HS-5 (cell line): ENCODE results near the gene MLLT6.

Experiments
- DNase-seq: peaks from one replicate; pipeline ENCODE4 v3.0.0-alpha.2; 2012; ENCODE audit warnings: low read depth

Gene MLLT6

GRCh38 chr17:38674749-38675615, 30.1 kb upstream of the MLLT6 start, which contains the start of gene EPOP:
Gene EPOP, minus strand, starts transcription at chr17:38674957. Its CDS starts 462 bp downstream, at chr17:38674495.
- peak; percentile 40 for DNase-seq

DNA sequence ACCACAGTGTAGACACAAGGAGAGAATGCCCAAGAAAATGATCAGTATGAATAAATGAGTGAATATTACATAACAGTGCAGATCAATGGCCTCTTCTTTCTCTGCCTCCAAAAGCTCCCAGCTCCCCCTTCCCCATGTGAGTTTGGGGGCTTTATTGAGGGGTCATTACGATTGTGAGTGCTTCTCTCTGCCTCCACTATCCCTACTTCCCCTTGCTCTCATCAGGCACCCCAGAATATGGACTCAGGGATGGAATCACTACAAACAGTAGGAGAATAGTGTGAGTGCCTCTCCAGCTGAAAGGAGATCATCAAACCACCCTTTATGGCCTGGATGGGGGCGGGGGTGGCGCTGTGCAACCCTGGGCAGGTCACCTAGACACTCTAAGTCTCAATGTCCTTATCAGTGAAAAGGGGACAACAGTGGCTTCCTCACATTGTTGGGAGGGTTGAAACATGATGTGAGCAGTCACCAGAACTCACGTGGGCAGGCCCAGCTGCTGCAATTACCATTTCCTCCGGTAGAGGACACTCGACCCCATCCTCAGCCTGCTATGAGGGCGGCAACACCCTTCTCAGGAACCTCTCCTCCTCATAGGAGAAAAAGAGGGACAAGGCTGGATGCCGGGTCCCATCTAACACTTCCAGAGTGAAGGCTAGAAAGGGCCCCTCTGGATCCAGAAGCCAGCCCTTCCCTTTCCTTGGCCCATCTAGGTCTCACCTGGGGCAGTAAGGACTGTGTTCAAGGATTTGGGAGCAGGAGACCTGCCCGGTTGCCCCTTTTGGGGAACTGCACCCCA, 28.2 kb upstream of the MLLT6 start:
- DNase-seq: no peak

DNA sequence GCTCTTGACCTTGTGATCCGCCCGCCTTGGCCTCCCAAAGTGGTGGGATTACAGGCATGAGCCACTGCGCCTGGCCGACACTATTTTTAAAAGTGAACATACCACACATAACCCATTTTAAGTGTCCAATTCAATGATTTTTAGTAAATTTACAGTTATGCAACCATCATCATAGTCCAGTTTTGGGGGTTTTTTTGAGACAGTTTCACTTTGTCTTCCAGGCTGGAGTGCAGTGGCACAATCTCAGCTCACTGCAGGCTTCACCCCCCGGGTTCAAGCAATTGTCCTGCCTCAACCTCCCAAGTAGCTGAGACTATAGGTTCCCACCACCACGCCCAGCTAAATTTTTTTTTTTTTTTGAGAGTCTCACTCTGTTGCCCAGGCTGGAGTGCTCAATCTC, 27.3 kb upstream of the MLLT6 start:
- DNase-seq: no peak

DNA sequence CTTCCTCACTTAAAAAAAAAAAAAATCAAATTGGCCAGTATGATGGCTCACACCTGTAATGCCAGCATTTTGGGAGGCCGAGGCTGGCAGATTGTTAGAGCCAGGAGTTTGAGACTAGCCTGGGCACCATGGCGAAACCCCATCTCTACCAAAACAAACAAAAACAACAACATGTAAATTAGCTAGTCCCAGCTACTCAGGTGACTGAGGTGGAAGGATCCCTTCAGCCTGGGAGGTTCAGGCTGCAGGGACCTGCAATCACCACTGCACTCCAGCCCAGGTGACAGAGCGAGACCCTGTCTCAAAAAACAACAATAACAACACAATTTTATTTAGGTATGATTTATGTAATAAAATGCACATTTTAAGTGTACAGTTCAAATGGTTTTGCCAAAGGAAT, 24.0 kb upstream of the MLLT6 start:
- DNase-seq: no peak

GRCh38 chr17:38685491-38685890, 19.6 kb upstream of the MLLT6 start:
- DNase-seq: no peak

DNA sequence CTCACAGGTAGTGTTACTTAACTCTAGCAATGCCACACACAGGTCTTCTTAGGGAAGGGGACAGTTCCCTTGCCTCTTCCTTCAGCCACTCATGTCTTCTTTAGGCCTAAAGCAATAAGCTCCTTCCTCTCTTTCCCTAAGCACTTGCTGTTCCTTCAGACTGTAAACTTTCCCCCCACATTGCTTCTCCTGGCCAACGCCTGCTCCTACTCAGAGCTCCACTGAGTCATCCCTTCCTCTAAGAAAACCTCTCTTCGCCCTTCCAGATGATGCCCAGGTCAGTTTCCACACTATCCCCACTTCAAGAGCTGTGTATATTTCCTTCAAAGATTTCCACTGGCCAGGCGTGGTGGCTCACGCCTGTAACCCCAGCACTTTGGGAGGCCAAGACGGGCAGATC, 17.8 kb upstream of the MLLT6 start:
- DNase-seq: no peak

GRCh38 chr17:38690386-38690785, 14.7 kb upstream of the MLLT6 start:
- DNase-seq: no peak

GRCh38 chr17:38691154-38691553, 13.9 kb upstream of the MLLT6 start:
- DNase-seq: no peak

DNA sequence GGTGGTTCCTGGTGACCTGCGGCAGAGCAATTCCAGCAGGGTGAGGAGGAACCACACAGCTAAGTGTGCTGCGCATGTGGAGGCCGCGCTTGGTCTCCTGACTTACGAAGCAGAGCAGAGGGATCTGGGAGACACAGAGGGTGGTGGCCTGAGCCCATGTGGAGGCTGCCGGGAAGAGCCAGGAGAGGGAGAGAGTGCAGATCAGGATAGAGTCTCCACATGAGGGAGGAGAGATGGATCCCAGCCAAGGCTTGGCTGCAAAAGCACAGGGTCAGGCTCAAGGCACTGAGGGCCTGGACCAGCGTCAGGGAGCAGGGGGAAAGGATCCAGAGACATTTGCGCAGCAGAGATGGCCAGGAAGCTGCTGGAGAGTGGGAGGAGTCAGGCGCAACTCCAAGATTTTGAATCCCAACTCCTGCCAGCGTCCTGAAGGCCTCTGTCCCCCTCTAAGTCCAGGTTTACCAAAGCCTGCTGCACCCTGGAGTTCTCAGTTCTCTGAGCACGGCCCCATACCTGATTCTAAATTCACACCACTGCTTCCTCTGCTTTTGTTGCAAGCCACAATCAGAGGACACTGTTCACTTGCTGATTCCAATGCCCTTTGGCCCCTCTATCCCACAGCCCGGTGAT, 11.3 kb upstream of the MLLT6 start:
- DNase-seq: no peak

GRCh38 chr17:38697061-38697820, 7.8 kb upstream of the MLLT6 start:
- no peak for DNase-seq

DNA sequence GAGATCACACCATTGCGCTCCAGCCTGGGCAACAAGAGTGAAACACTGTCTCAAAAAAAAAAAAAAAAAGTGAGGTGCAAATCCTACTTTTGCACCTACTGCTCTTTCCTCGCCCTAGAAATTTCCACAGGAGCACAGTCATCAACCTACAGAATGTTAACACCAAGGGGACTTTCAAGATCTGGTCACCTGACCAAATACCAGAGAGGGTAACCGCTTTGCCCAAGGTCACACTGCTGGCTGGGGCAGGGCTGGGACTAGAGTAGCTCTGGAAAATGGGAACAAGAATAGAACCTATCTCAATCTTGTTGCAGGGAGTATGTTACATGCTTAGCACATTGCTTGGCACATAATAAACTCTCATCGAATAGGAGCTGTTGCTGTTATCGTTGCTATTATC, 6.3 kb upstream of the MLLT6 start:
- no peak for DNase-seq

GRCh38 chr17:38701504-38702165, 3.4 kb upstream of the MLLT6 start:
- DNase-seq: no peak

DNA sequence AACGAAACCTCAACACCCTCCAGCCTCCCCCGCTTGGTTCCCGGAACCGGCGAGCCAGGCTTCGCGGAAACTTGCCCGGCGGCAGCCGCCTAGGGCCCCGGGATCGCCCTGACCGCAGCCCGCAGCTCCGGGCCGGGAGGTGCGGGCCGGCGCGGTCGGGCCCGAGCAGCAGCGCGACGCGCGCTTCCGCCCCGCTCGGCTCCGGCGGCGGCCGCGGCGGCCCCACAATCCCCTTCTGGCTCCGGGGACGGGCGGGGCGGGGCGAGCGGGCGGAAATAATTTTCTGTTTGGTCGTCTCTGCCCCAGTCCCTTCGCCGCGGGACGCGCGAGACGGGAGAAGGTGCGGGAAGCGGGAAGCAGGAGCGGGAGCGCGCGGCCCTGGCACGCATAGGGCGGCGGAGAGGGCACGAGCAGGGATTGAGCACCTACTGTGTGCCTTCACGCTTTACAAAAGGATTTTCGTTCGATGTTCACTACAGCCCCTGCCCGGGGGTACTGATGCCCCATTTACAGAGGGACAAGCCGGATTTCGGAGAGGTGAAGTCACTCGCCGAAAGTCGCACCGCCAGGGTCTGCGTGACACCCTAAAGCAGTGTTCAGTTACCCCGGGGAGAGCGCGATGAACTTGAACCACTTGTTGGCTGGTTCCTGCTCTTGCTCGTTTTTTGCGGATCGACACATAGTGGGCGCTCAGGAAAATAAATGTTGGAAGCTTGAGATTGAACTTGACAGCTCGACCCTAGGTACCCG, 2.7 kb upstream of the MLLT6 start:
- DNase-seq: peak; percentile 41

DNA sequence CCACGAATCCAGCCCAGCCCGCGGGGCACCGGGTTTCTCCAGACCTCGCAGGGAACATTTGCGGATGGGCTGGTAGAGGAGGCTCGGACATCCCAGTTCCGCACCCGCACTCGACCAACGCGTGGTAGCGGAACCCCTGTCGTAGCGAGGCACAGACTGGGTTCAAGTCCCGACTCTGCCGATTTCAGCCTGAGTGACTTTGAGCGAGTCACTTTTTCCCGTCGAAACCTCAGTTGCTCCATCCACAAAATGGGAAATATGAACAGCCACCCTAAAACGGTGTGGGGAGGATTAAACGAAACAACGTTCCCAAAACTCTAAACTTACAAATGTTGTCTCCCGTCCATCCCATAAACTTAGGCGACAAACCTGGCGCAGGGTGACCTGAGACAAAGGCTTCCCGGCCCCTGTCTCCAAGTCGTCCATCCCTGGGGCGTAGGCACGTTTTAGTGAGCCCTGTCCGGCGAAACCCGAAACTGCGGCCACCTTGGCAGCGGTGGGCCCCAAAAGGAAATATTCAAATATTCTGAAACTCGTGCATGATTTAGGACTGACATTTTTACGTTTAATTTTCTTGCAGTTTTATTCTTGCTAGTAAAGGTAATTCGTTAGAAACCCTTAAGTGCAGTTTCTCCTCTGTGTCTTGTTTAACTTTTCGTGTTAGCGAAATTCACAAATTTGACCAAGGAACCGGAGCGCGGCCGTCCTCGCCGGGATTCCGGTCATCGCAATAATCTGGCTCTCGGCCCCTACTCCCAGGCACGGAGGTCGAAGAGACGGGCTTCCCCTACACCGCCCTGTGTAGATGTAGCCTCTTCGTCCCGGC, 1.9 kb upstream of the MLLT6 start:
- no peak for DNase-seq

GRCh38 chr17:38703742-38704605, 1.1 kb upstream of the MLLT6 start:
- DNase-seq: no peak

GRCh38 chr17:38705523-38705802, 390 bp downstream of the MLLT6 start:
- DNase-seq: no peak

- no peak for DNase-seq
Observed at GRCh38 chr17:38705803-38706504, 881 bp downstream of the MLLT6 start.

- DNase-seq: no peak
Observed at GRCh38 chr17:38706505-38707216, 1.6 kb downstream of the MLLT6 start.
